IPS-11a (cell line): ENCODE data around the gene SLC34A3.
"Not testable (repeated sequence)": the region's sequence is repeated elsewhere in the genome, so short reads cannot be mapped to it uniquely, and the experiment has no call there.

Experiments
- H3K4me3 ChIP-seq: one replicate; pipeline ENCODE4 v1.5.1; 2013; ENCODE audit warnings: low read depth, low read length, control low read depth

SLC34A3 gene

GRCh38 chr9:137241490-137242268, 11.0 kb downstream of the SLC34A3 start:
- H3K4me3 ChIP-seq = peak overlapping the region; percentile 89

- H3K4me3 ChIP-seq = peak overlapping the region; percentile 89
Observed at GRCh38 chr9:137242269-137243203, 11.8 kb downstream of the SLC34A3 start.

- not testable (repeated sequence) for H3K4me3 ChIP-seq
Observed at GRCh38 chr9:137243266-137243625, 12.5 kb downstream of the SLC34A3 start.

- no peak overlapping the region for H3K4me3 ChIP-seq
Observed at GRCh38 chr9:137243626-137244485, 13.2 kb downstream of the SLC34A3 start.

- H3K4me3 ChIP-seq = no peak overlapping the region
Observed at GRCh38 chr9:137244486-137245449, 14.1 kb downstream of the SLC34A3 start.

- H3K4me3 ChIP-seq = no peak overlapping the region
Observed at GRCh38 chr9:137245450-137246421, 15.0 kb downstream of the SLC34A3 start.

- H3K4me3 ChIP-seq = no peak overlapping the region
Observed at GRCh38 chr9:137247135-137247915, 16.6 kb downstream of the SLC34A3 start.

- H3K4me3 ChIP-seq = no peak overlapping the region
Observed at GRCh38 chr9:137247916-137248175, 17.1 kb downstream of the SLC34A3 start.

GRCh38 chr9:137250329-137251193, 19.9 kb downstream of the SLC34A3 start:
- H3K4me3 ChIP-seq = no peak overlapping the region

- no peak within 1 kb of the TSS for H3K4me3 ChIP-seq
Observed at GRCh38 chr9:137251194-137251461, 20.4 kb downstream of the SLC34A3 start, which contains the start of gene STPG3. Gene STPG3 (plus strand): TSS chr9:137251286. CDS start chr9:137251287, 1 bp downstream.

GRCh38 chr9:137251490-137252268, 21.0 kb downstream of the SLC34A3 start:
- H3K4me3 ChIP-seq = no peak overlapping the region

GRCh38 chr9:137252555-137253506, 22.1 kb downstream of the SLC34A3 start:
- no peak overlapping the region for H3K4me3 ChIP-seq

GRCh38 chr9:137253717-137254623, 23.3 kb downstream of the SLC34A3 start:
- H3K4me3 ChIP-seq = peak overlapping the region; percentile 94

GRCh38 chr9:137254624-137255447, 24.1 kb downstream of the SLC34A3 start, which contains the start of gene NELFB:
Gene NELFB (plus strand): TSS chr9:137255327.
- peak within 1 kb of the TSS; percentile 94 for H3K4me3 ChIP-seq
